PC-3 (cell line): ENCODE results near the gene CDCA4. TPM values are rescaled to one million over a fixed set of nuclear protein-coding genes. Genes with fewer than 3 reads are reported as not detected.
"Not testable (repeated sequence)": the region's sequence is repeated elsewhere in the genome, so short reads cannot be mapped to it uniquely, and the experiment has no call there.

Experiments
- ATAC-seq: fragments of 200-7000 bp; cut with Tn5 transposase; 2 replicates; pipeline ENCODE4 v1.9.1; 2020; ENCODE audit warnings: mild to moderate bottlenecking, moderate library complexity
- BruUV-seq: library from RNA; stranded (reverse); fragments of 400-500 nt; replicated peaks from 2 replicates; lab custom pipeline; 2021; lab: Mats Ljungman, UMichigan
- CTCF ChIA-PET: fragments of 300-600 bp; sonication (Branson Sonifier 250); formaldehyde crosslinking; loops from one replicate; lab custom pipeline; 2022; ENCODE audit warnings: antibody characterized with exemption; lab: Charles Lee
- POLR2A ChIA-PET: fragments of 300-600 bp; sonication (Branson Sonifier 250); formaldehyde crosslinking; loops from one replicate; lab custom pipeline; 2022; ENCODE audit warnings: antibody characterized with exemption; ENCODE audit not compliant: unreplicated experiment; lab: Charles Lee
- DNase-seq: peaks from one replicate; pipeline ENCODE4 v3.0.0-alpha.2; 2015
- H2AFZ ChIP-seq: fragments of 300-600 bp; sonication (generic); 2 replicates; pipeline ENCODE4 v1.6.0; 2016; ENCODE audit warnings: antibody characterized with exemption, low read length
- H3F3A ChIP-seq: fragments of 300-600 bp; sonication (generic); one replicate; pipeline ENCODE4 v1.6.0; 2017; ENCODE audit warnings: antibody characterized with exemption, low read length, control low read depth, mild to moderate bottlenecking; ENCODE audit not compliant: unreplicated experiment
- H3K27ac ChIP-seq: fragments of 300-600 bp; sonication (generic); 2 replicates; pipeline ENCODE4 v1.5.1; 2016; ENCODE audit warnings: mild to moderate bottlenecking, low read length
- H3K27me3 ChIP-seq: fragments of 300-600 bp; sonication (generic); 2 replicates; pipeline ENCODE4 v1.6.1; 2016; ENCODE audit warnings: low read length, mixed read lengths
- H3K36me3 ChIP-seq: fragments of 300-600 bp; sonication (generic); 2 replicates; pipeline ENCODE4 v1.6.1; 2016; ENCODE audit warnings: low read depth, mixed run types, low read length, mixed read lengths
- H3K4me1 ChIP-seq: fragments of 300-600 bp; sonication (generic); 2 replicates; pipeline ENCODE4 v1.5.1; 2016; ENCODE audit warnings: low read length; ENCODE audit not compliant: insufficient read depth
- H3K4me2 ChIP-seq: fragments of 300-600 bp; sonication (generic); 2 replicates; pipeline ENCODE4 v1.6.0; 2016; ENCODE audit warnings: low read length
- H3K4me3 ChIP-seq: fragments of 300-600 bp; sonication (generic); 2 replicates; pipeline ENCODE4 v1.5.1; 2016; ENCODE audit warnings: mild to moderate bottlenecking, low read length, mixed read lengths
- H3K79me2 ChIP-seq: fragments of 300-600 bp; sonication (generic); 2 replicates; pipeline ENCODE4 v1.6.1; 2017; ENCODE audit warnings: low read length, mixed read lengths
- H3K9ac ChIP-seq: fragments of 300-600 bp; sonication (generic); 2 replicates; pipeline ENCODE4 v1.6.0; 2016; ENCODE audit warnings: mild to moderate bottlenecking, low read length
- H3K9me2 ChIP-seq: fragments of 300-600 bp; sonication (generic); replicated peaks from 2 replicates; pipeline ENCODE4 v1.6.1; 2016; ENCODE audit warnings: mixed run types, low read length, mixed read lengths
- H3K9me3 ChIP-seq: fragments of 300-600 bp; sonication (generic); 2 replicates; pipeline ENCODE4 v1.6.1; 2016; ENCODE audit warnings: low read length, mixed read lengths
- H4K20me1 ChIP-seq: fragments of 300-600 bp; sonication (generic); 2 replicates; pipeline ENCODE4 v1.6.1; 2016; ENCODE audit warnings: low read length, mixed read lengths
- EZH2 ChIP-seq: fragments of 300-600 bp; sonication (generic); IDR thresholded peaks from one replicate; pipeline ENCODE4 v1.6.1; 2017; ENCODE audit warnings: antibody characterized with exemption, mild to moderate bottlenecking, low read length; ENCODE audit not compliant: unreplicated experiment
- EZH2phosphoT487 ChIP-seq: fragments of 300-600 bp; sonication (generic); IDR thresholded peaks from 2 replicates; pipeline ENCODE4 v1.6.1; 2018; ENCODE audit warnings: mild to moderate bottlenecking, antibody characterized with exemption, low read length, borderline replicate concordance
- intact Hi-C: fragments of 100-400 bp; cut with micrococcal nuclease; formaldehyde crosslinking; loops from 2 replicates; pipeline ENCODE4 v1.9.0; 2023
- total RNA-seq: library from RNA; depleted of rRNA; stranded (reverse); fragments of >200 nt; gene quantifications from 2 replicates; pipeline ENCODE4 v1.2.3, GENCODE V29; 2014
- TF ChIP-seq, protein P1 (sequence below): fragments of 300-600 bp; sonication (generic); conservative IDR thresholded peaks from 2 replicates; pipeline ENCODE4 v1.5.1; 2017; ENCODE audit warnings: antibody characterized with exemption, low read depth, mild to moderate bottlenecking, low read length

Gene CDCA4
- total RNA-seq, 1 experiment from 2014 or later: 113 TPM

DNA sequence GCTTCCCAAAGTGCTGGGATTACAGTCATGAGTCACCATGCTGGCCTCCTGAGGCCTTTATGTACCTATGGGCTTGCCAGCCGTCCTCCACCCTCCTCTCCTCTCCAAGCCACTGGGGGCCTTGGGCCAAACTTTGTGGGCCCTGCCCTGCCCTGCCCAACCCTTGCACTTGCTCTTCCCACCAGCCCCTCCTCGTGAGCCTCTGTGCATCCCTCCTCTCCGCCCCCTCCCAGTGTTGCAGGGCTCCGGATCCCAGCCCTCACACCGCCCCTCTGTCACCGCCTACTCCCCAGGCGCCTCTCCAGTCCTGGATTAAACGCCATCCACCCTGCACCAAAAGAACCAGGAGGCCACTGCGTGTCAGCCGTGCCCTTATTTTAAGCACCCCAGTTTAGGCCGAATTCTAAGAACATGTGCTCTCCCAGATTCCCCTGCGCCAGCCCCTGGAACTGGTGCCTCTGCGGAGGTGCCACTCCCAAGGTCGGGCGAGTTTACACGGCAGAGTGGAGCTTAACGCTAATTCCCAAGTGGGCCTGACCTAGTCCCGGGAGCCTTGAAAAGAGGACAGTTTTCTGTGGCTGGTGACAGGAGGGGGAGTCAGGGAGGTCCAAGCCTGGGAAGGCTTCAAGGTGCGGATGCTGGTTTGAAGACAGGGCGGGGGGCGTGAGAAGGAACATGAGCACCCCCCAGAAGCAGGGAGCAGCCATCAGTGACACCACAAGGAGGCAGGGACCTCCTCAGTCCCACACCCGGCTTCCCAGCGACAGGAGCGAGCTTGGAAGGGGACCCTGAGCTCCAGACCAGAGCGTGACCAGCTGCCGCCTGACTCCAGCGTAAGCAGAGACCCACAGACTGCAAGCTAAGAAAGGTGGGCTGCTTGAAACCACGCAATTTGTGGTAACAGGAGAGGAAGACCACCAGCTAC lies 21.2 kb upstream of the CDCA4 start:
- no peak overlapping the region for H3K9ac ChIP-seq
- no peaks in the 10 kb centered on the region for H3F3A ChIP-seq
- 0 out of 2 replicates have a peak, but pooled peaks cover 3% of the 10 kb centered on the region for H3K4me1 ChIP-seq
- H3K9me3 ChIP-seq: no peaks in the 10 kb centered on the region
- CTCF ChIA-PET: no interaction called here
- no peaks in the 10 kb centered on the region; the same call in 1 of the 2 replicates for H3K36me3 ChIP-seq
- no peak overlapping the region for H2AFZ ChIP-seq
- TF ChIP-seq EZH2: no peak
- TF ChIP-seq, protein P1, sequence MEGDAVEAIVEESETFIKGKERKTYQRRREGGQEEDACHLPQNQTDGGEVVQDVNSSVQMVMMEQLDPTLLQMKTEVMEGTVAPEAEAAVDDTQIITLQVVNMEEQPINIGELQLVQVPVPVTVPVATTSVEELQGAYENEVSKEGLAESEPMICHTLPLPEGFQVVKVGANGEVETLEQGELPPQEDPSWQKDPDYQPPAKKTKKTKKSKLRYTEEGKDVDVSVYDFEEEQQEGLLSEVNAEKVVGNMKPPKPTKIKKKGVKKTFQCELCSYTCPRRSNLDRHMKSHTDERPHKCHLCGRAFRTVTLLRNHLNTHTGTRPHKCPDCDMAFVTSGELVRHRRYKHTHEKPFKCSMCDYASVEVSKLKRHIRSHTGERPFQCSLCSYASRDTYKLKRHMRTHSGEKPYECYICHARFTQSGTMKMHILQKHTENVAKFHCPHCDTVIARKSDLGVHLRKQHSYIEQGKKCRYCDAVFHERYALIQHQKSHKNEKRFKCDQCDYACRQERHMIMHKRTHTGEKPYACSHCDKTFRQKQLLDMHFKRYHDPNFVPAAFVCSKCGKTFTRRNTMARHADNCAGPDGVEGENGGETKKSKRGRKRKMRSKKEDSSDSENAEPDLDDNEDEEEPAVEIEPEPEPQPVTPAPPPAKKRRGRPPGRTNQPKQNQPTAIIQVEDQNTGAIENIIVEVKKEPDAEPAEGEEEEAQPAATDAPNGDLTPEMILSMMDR: no peak
- no peak overlapping the region for H3K4me3 ChIP-seq
- ATAC-seq (peak; percentile 14; the same call in 1 of the 2 replicates), DNase-seq (peak; percentile 30)
- intact Hi-C loops: no loop called here
- H3K9me2 ChIP-seq: no peaks in the 10 kb centered on the region
- H3K79me2 ChIP-seq: no peaks in the 10 kb centered on the region
- POLR2A ChIA-PET: no interaction called here
- H4K20me1 ChIP-seq: no peaks in the 10 kb centered on the region
- H3K4me2 ChIP-seq: no peak overlapping the region
- no peaks in the 10 kb centered on the region for H3K27me3 ChIP-seq
- no peak overlapping the region for H3K27ac ChIP-seq
- BruUV-seq: no TSS peak

DNA sequence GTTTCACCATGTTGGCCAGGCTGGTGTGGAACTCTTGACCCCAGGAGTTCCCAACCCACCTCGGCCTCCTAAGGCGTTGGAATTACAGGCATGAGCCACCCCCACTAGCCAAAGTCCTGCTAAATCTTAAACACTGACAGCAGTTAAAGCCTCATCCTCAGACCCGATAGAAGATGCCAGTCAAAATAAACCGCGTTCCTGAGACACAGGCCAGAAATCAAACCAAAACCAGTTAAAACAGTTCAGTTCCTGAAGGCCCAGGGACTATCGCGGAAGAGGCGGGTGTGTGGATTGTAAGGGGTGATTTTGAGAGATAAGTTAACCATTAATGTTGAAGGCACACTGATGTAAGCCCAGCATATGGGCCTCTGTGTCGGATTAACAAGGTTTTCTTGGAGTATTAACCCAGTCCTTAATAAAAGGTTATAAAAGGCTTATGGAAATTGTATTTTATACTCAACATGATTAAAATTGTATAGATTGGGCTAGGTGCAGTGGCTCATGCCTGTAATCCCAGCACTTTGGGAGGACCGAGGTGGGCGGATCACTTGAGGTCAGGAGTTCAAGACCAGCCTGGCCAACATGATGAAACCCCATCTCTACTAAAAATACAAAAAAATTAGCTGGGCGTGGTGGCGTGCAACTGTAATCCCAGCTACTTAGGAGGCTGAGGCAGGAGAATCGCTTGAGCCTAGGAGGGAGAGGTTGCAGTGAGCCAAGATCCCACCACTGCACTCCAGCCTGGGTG lies 18.7 kb upstream of the CDCA4 start:
- no TSS peak for BruUV-seq
- Histone ChIP-seq H3K27me3 (no peaks in the 10 kb centered on the region), H3K4me3 (no peak overlapping the region), H3F3A (no peaks in the 10 kb centered on the region), H3K27ac (no peak overlapping the region), H3K4me1 (0 out of 2 replicates have a peak, but pooled peaks cover 3% of the 10 kb centered on the region), H3K9me3 (no peaks in the 10 kb centered on the region), H3K36me3 (no peaks in the 10 kb centered on the region), H3K79me2 (no peaks in the 10 kb centered on the region), H4K20me1 (no peaks in the 10 kb centered on the region), H2AFZ (no peak overlapping the region), H3K9me2 (no peaks in the 10 kb centered on the region), H3K4me2 (no peak overlapping the region), H3K9ac (no peak overlapping the region)
- intact Hi-C loops: no loop called here
- ChIA-PET POLR2A (no interaction called here), CTCF (no interaction called here)
- ATAC-seq (no peak), DNase-seq (no peak)
- TF ChIP-seq EZH2phosphoT487 (no peak), EZH2 (no peak)
- TF ChIP-seq, protein P1: no peak

DNA sequence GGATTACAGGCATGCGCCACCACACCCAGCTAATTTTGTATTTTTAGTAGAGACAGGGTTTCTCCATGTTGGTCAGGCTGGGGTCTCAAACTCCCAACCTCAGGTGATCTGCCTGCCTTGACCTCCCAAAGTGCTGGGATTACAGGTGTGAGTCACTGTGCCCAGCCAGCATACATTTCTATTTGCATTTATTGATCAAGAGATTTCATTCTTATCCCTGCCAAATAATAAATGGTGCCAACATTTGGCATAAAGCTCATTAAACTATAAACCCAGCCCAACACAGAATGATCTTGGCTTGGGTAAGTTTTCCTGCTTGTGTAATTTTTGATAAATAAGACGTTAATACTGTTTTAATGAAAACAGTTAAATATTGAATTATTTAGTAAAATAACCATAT lies 14.7 kb upstream of the CDCA4 start:
- H3F3A ChIP-seq, H2AFZ ChIP-seq, POLR2A ChIA-PET, H3K9ac ChIP-seq, H3K4me3 ChIP-seq, H3K4me2 ChIP-seq, H4K20me1 ChIP-seq, H3K9me3 ChIP-seq, BruUV-seq, H3K27me3 ChIP-seq, ATAC-seq, H3K27ac ChIP-seq, DNase-seq, H3K9me2 ChIP-seq, H3K79me2 ChIP-seq, H3K36me3 ChIP-seq: not testable (repeated sequence)
- intact Hi-C loops: loop anchor here (1.0 kb wide), 1 partner anchor 7 kb away; no protein-coding TSS in a partner anchor
- H3K4me1 ChIP-seq: peaks cover 10% of the 10 kb centered on the region
- CTCF ChIA-PET: interaction anchor here (0.7 kb wide), 1 partner anchor 209 kb away, joined by 3 read pairs; no protein-coding TSS in a partner anchor
